GM19395 (cell line): Measurements from ENCODE around the gene DUSP14.
"Not testable (repeated sequence)": the region's sequence is repeated elsewhere in the genome, so short reads cannot be mapped to it uniquely, and the experiment has no call there.

Experiments used
- ATAC-seq: cut with Tn5 transposase; IDR thresholded peaks from one replicate; pipeline ENCODE4 v1.9.1; 2021; ENCODE audit warnings: mild to moderate bottlenecking, moderate library complexity; ENCODE audit not compliant: unreplicated experiment

The DUSP14 gene

GRCh38 chr17:37483311-37484039 lies 6.2 kb upstream of the DUSP14 start:
- ATAC-seq: no peak

- ATAC-seq: no peak
These were observed 3.6 kb upstream of the DUSP14 start for GRCh38 chr17:37485938-37486570.

- ATAC-seq: no peak
These were observed 1.6 kb upstream of the DUSP14 start for GRCh38 chr17:37488009-37488604.

DNA sequence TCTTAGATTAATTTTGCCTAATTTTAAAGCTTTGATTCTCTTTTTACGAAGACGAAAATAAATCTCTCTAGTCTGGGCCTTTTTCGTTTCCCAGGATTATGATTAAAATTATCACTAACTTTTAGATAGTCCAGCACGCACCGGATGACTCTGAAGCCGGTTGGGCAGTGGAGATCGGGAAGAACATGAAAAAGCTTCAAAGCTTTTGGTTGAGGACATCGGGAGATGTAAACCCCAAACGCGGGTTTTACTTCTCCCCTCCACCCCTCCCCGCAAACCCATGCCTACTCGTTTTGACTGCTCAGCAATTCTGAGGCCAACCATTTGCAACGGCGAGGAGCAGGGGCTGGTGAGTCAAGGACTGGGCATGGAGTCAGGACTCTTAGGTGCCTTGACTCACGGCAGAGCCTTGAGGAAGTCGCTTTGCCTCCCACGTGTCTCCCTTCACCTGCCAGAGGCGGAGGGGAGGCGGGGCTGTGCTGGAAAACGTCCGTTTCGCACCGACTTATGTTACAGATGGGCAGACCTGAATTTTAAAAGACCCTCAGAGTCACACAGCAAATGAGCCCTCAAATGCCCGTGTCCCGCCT lies 989 bp upstream of the DUSP14 start:
- no peak for ATAC-seq

DNA sequence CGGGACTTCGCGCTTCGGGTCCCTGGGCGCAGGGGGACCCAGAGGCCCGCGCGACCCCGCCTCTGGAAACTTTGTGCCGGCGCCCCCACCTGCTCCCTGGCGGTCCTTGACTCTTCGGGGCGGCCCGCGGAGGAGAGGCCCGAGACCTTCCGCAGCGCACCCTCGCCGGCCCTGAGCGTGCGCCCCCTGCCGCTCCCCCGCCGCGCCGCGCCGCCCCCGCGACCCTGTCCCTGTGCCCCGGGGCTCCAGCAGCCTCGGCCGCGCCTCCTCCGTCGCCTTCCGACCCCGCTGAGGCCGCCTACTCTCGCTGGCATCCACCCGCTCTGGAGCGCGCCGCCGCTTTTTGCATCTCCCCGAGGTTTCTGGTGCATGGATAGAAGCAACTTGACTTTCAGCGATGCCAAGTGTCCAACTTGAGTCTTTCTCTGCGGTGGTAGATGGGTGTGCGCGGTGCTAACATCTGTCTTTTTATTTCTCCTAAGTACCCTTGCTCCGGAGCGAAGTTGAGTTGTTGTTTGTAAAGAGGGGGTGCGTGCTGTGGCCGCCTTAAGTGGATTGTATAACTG lies 414 bp downstream of the DUSP14 start:
- peak; percentile 62 for ATAC-seq

- ATAC-seq: no peak
These were observed 1.2 kb downstream of the DUSP14 start for GRCh38 chr17:37490638-37491614.

- no peak for ATAC-seq
These were observed 2.5 kb downstream of the DUSP14 start for GRCh38 chr17:37492167-37492566.

DNA sequence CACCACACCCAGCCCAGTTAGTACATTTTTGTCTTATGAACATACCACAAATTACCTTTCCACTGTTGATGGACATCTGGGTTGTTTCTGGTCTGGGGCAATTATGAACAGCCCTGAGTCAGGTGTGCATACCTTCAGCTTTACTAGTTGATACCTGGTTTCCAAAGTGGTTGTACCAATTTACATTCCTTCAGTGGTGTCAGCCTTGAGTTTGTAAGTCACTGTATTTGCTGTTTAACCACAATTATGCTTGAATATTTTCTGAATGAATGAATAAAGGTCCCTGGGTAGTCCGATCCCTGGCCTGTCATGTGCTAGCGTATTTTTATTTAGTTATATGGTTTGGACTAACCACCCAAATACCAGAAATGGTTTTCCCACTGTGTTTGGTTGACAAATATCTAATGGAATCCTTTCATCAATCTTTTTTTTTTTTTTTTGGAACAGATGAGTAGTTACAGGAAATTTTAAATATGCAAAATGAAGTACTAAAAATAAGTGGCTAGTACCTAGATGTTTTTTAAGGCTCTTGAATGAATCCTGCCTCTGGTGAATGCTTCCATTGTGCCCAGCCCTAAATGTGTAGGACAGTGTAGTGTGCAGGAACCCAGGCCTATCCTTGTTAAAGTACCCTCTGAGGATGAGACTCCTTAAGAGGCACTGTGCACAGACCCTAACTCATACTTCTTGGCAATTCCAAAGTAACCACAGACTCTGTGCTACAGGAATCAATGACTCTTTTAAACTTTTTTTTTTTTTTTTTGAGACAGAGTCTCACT lies 3.7 kb downstream of the DUSP14 start:
- no peak for ATAC-seq

- ATAC-seq: no peak
These were observed 4.7 kb downstream of the DUSP14 start for GRCh38 chr17:37494401-37494831.

DNA sequence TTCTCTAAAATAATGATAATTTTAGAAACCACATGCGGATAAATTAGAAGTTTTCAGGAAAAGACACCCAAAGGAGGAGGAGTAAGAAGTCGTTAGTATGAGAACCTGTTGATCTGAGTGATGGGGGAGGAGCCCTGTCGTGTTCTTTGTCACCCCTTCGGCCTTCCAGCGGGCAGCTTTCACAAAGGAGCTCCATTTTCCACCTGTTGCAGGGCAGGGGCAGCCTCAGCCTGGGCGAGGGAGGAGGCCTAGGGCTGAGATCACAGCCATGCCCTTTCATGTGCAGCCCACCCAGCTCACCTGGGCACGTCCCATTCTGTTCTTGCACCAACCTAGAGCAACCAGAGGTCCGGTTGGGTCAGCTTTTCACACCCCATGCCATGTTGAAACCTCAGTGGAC lies 5.3 kb downstream of the DUSP14 start:
- ATAC-seq: no peak

GRCh38 chr17:37500378-37500777 lies 10.7 kb downstream of the DUSP14 start:
- ATAC-seq: no peak

- no peak for ATAC-seq
These were observed 12.6 kb downstream of the DUSP14 start for GRCh38 chr17:37502009-37502936.

DNA sequence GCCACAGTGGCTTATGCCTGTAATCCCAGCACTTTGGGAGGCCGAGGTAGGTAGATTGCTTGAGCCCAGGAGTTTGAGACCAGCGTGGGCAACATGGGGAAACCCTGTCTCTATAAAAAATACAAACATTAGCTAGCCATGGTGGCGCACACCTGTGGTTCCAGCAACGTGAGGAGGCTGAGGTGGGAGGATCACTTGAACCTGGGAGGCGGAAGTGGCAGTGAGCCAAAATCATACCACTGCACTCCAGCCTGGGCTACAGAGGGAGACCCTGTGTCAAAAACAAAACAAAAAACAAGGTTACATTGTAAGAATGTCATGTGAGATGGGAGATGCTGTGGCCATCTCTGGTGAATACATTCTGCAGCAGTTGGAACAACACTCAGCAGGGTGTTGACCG lies 13.5 kb downstream of the DUSP14 start:
- ATAC-seq: no peak

DNA sequence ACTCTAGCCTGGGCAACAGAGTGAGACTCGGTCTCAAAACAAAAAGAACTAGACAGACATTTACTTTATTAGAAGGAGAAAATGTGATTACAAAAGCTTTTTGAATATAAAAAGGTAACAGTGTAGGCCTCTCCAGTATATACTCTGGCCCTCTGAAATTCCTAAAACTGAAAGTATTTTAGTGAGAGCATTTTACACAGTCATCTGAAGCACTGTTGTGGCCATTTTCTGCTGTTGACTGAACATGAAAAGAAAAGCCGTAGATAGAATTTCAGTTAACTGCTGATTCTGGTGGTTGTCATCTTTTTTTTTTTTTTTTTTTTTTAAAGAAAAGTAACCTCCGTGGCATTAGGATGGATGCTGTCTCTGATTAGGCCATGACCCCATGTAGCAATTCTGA lies 15.6 kb downstream of the DUSP14 start:
- ATAC-seq: no peak

GRCh38 chr17:37506678-37507077 lies 17.0 kb downstream of the DUSP14 start:
- ATAC-seq: no peak

DNA sequence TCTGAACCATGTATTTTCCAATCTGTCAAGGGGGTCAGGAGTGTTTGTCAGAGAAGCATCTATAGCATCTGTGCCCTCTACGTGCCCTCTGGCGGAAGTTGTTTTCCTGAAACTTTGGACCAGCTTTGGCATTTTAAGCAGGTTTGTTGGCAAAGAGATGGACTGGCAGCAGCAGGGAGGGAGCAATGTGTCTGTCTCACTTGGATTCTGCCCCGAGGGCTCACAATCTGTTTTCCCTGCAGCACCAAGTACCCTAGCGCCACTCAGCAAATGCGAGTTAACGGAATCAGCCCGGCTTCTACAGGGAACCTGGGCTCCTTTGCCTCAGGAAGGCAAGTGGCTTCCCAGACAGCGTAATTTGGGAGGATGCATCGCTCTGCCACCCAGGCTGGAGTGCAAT lies 17.4 kb downstream of the DUSP14 start:
- no peak for ATAC-seq

GRCh38 chr17:37510056-37510455 lies 20.4 kb downstream of the DUSP14 start:
- no peak for ATAC-seq

GRCh38 chr17:37511642-37512041 lies 22.0 kb downstream of the DUSP14 start:
- not testable (repeated sequence) for ATAC-seq
